K562 (cell line): Measurements from ENCODE around the gene TXN. TPM values are rescaled to one million over a fixed set of nuclear protein-coding genes. Genes with fewer than 3 reads are reported as not detected.

Experiments
- ATF2 ChIP-seq: sonication (generic); formaldehyde crosslinking; IDR thresholded peaks from 2 replicates; pipeline ENCODE4 v1.8.1; 2022; ENCODE audit warnings: missing genetic modification reagents
- BRF1 ChIP-seq: IDR thresholded peaks from 3 replicates; pipeline ENCODE4 v1.6.1; 2011; ENCODE audit warnings: borderline replicate concordance, mild to moderate bottlenecking; ENCODE audit not compliant: insufficient read length; ENCODE audit errors: extremely low read depth
- CAMTA2 ChIP-seq: fragments of 250-450 bp; sonication (Bioruptor Pico); conservative IDR thresholded peaks from 2 replicates; pipeline ENCODE4 v1.5.1; 2022
- E2F3 ChIP-seq: fragments of 250-450 bp; sonication (Bioruptor Pico); IDR thresholded peaks from 2 replicates; pipeline ENCODE4 v1.4.0; 2020; ENCODE audit warnings: mild to moderate bottlenecking
- E2F8 ChIP-seq: fragments of 450-650 bp; IDR thresholded peaks from 2 replicates; pipeline ENCODE4 v1.7.1; 2018; ENCODE audit warnings: mild to moderate bottlenecking, low read depth; ENCODE audit not compliant: partially characterized antibody
- EP400 ChIP-seq: fragments of 450-650 bp; IDR thresholded peaks from 2 replicates; pipeline ENCODE4 v1.6.1; 2017; ENCODE audit warnings: antibody characterized with exemption, mild to moderate bottlenecking, moderate library complexity
- ETS2 ChIP-seq: IDR thresholded peaks from 2 replicates; pipeline ENCODE4 v1.6.1; 2016; ENCODE audit warnings: borderline replicate concordance, missing genetic modification characterization, mild to moderate bottlenecking, moderate library complexity, missing compliant biosample characterization; ENCODE audit not compliant: poor library complexity, severe bottlenecking
- GATAD2B ChIP-seq: fragments of 450-650 bp; IDR thresholded peaks from 2 replicates; pipeline ENCODE4 v1.6.1; 2017; ENCODE audit warnings: mild to moderate bottlenecking, borderline replicate concordance
- RBM34 ChIP-seq: fragments of 200-400 bp; formaldehyde crosslinking; IDR thresholded peaks from 2 replicates; pipeline ENCODE4 v1.6.1; 2018; ENCODE audit warnings: low read length, borderline replicate concordance; ENCODE audit not compliant: insufficient read depth
- RFX1 ChIP-seq: fragments of 450-650 bp; IDR thresholded peaks from 2 replicates; pipeline ENCODE4 v1.6.1; 2016; ENCODE audit warnings: mild to moderate bottlenecking, moderate library complexity
- SAP30 ChIP-seq: fragments of 200-600 bp; sonication (generic); IDR thresholded peaks from 2 replicates; pipeline ENCODE4 v1.6.1; 2012; ENCODE audit warnings: borderline replicate concordance, low read depth, mild to moderate bottlenecking, moderate library complexity, low read length, control low read depth, inconsistent platforms; ENCODE audit not compliant: insufficient read depth, poor library complexity, severe bottlenecking
- TRIM28 ChIP-seq: fragments of 450-650 bp; IDR thresholded peaks from 2 replicates; pipeline ENCODE4 v1.6.1; 2017
- ZNF124 ChIP-seq: sonication (generic); formaldehyde crosslinking; IDR thresholded peaks from 2 replicates; pipeline ENCODE4 v1.8.1; 2022; ENCODE audit warnings: missing genetic modification reagents
- ZNF174 ChIP-seq: fragments of 250-450 bp; sonication (Bioruptor Pico); IDR thresholded peaks from 2 replicates; pipeline ENCODE4 v1.4.0; 2020; ENCODE audit warnings: mild to moderate bottlenecking
- ZNF586 ChIP-seq: fragments of 450-650 bp; formaldehyde crosslinking; conservative IDR thresholded peaks from 2 replicates; pipeline ENCODE4 v1.4.0; 2020; ENCODE audit warnings: mild to moderate bottlenecking, moderate library complexity
- ZNF699 ChIP-seq: fragments of 250-450 bp; sonication (Bioruptor Pico); IDR thresholded peaks from 2 replicates; pipeline ENCODE4 v1.8.0; 2021; ENCODE audit warnings: mild to moderate bottlenecking, moderate library complexity; ENCODE audit not compliant: insufficient replicate concordance
- polyA plus RNA-seq, 8 experiments: library from polyadenylated mRNA; depleted of rRNA in 4 of 8; stranded (reverse) in 5 of 8; unstranded in 3 of 8; fragments of >200 nt; fragmentation: Nextera tagmentation in 2 of 8; fragmentation: Illumina TruSeq in 1 of 8; extraction: Ambion mirVana in 2 of 8; extraction: Trizol in 1 of 8; gene quantifications; 2 replicates each; pipeline versions ENCODE4 v1.2.1 to v1.2.3, GENCODE V29; 2011 to 2014; ENCODE audit warnings: inconsistent platforms in 1 of 8, missing spikeins in 1 of 8
- total RNA-seq, 7 experiments: library from RNA; depleted of rRNA in 6 of 7; stranded (reverse); fragments of >200 nt in 6 of 7; fragmentation: Illumina TruSeq in 2 of 7; extraction: Trizol in 2 of 7; gene quantifications; 2 replicates each; pipeline versions ENCODE4 v1.2.1 to v1.2.3, GENCODE V29; 2011 to 2021; ENCODE audit warnings: low replicate concordance in 1 of 7
- TF ChIP-seq, protein P1 (sequence below), 2 experiments: fragments of 450-650 bp in 1 of 2; IDR thresholded peaks; 2 replicates each; pipeline ENCODE4 v1.6.1; 2011 to 2017; ENCODE audit warnings: low read depth in 2 of 2, antibody characterized with exemption in 1 of 2, borderline replicate concordance in 1 of 2, low read length in 1 of 2, mild to moderate bottlenecking in 1 of 2, mixed read lengths in 1 of 2; ENCODE audit not compliant: control insufficient read depth in 1 of 2
- TF ChIP-seq, protein P2 (sequence below): fragments of 450-650 bp; IDR thresholded peaks from 2 replicates; pipeline ENCODE4 v1.6.1; 2018; ENCODE audit warnings: mild to moderate bottlenecking, low read depth; ENCODE audit not compliant: partially characterized antibody

The TXN gene
- total and polyA plus RNA-seq, 9 of the 15 experiments (the other 6 are each of a cell fraction or from before 2014, with no cell fraction given), result 272 to 1,596 (median 514) TPM

DNA sequence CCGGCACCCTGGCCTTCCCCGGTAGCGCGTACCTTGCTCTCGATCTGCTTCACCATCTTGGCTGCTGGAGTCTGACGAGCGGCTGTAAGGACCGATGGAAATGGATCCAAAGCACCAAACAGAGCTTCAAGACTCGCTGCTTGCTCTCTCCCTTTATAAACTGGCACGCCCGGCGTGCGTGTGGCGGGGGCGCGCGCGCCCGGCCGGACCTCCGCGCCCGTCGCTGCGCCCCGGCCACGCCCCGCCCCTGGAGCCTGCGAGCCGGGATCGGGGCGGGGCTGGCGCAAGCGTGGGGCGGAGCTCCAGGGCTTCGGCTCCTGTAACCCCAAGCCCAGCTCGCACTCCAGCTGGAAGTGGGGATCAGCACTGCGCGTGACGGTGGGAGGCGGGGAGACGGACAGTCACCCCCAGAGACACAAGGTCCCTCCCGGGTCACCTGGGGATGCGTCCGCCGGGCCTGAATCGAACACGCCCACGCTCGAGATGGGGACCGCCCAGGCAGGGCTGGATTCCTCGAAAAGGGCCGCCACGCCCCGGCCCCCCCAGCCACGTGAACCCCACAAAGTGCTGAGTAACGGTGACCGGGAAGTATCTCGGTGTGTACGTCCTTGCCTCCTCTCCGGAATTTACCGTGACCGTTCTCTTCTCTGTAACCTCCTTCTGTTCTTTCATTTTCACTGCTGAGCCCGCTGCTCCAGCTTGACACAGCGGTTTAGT lies at the start of gene TXN (continued):
- TF ChIP-seq, protein P1, sequence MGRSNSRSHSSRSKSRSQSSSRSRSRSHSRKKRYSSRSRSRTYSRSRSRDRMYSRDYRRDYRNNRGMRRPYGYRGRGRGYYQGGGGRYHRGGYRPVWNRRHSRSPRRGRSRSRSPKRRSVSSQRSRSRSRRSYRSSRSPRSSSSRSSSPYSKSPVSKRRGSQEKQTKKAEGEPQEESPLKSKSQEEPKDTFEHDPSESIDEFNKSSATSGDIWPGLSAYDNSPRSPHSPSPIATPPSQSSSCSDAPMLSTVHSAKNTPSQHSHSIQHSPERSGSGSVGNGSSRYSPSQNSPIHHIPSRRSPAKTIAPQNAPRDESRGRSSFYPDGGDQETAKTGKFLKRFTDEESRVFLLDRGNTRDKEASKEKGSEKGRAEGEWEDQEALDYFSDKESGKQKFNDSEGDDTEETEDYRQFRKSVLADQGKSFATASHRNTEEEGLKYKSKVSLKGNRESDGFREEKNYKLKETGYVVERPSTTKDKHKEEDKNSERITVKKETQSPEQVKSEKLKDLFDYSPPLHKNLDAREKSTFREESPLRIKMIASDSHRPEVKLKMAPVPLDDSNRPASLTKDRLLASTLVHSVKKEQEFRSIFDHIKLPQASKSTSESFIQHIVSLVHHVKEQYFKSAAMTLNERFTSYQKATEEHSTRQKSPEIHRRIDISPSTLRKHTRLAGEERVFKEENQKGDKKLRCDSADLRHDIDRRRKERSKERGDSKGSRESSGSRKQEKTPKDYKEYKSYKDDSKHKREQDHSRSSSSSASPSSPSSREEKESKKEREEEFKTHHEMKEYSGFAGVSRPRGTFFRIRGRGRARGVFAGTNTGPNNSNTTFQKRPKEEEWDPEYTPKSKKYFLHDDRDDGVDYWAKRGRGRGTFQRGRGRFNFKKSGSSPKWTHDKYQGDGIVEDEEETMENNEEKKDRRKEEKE (IDR thresholded peaks at IDR 0.05; ENCODE audit: borderline replicate concordance in 1 of 2, control insufficient read depth in 1 of 2, low read depth in 2 of 2, low read length in 1 of 2), result no peak
- TF ChIP-seq TRIM28 (no peak), ATF2 (CRISPR knock-in tag) (no peak), RFX1 (no peak), ETS2 (tag) (no peak), RBM34 (no peak), ZNF586 (CRISPR knock-in tag) (no peak), E2F8 (no peak), SAP30 (no peak), ZNF699 (CRISPR knock-in tag) (no peak), CAMTA2 (no peak), BRF1 (no peak), EP400 (peak; percentile 98), GATAD2B (peak; percentile 68), ZNF174 (no peak), ZNF124 (CRISPR knock-in tag) (no peak), E2F3 (CRISPR knock-in tag) (no peak)
- TF ChIP-seq, protein P2, sequence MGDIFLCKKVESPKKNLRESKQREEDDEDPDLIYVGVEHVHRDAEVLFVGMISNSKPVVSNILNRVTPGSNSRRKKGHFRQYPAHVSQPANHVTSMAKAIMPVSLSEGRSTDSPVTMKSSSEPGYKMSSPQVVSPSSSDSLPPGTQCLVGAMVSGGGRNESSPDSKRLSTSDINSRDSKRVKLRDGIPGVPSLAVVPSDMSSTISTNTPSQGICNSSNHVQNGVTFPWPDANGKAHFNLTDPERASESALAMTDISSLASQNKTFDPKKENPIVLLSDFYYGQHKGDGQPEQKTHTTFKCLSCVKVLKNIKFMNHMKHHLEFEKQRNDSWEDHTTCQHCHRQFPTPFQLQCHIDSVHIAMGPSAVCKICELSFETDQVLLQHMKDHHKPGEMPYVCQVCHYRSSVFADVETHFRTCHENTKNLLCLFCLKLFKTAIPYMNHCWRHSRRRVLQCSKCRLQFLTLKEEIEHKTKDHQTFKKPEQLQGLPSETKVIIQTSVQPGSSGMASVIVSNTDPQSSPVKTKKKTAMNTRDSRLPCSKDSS, result no peak
